A673 (cell line): ENCODE measurements around the gene APEH. TPM values are rescaled to one million over a fixed set of nuclear protein-coding genes. Genes with fewer than 3 reads are reported as not detected.

Experiments used
- BruUV-seq: library from RNA; stranded (reverse); fragments of 400-500 nt; replicated peaks from 2 replicates; lab custom pipeline; 2021; lab: Mats Ljungman, UMichigan
- CTCF ChIA-PET: fragments of 300-600 bp; sonication (Branson Sonifier 250); formaldehyde crosslinking; loops from one replicate; lab custom pipeline; 2022; ENCODE audit warnings: antibody characterized with exemption; lab: Charles Lee
- POLR2A ChIA-PET: fragments of 300-600 bp; sonication (Branson Sonifier 250); formaldehyde crosslinking; loops from one replicate; lab custom pipeline; 2022; ENCODE audit warnings: antibody characterized with exemption; ENCODE audit not compliant: low non-redundant PET; lab: Charles Lee
- DNase-seq: peaks from one replicate; pipeline ENCODE4 v3.0.0-alpha.2; 2015; ENCODE audit warnings: low spot score
- H3K27ac ChIP-seq: fragments of 200-600 bp; sonication (generic); 2 replicates; pipeline ENCODE4 v1.5.1; 2016; ENCODE audit warnings: mixed run types, low read depth, mild to moderate bottlenecking, mixed read lengths, antibody characterized with exemption, low read length; ENCODE audit not compliant: poor library complexity, severe bottlenecking
- H3K27me3 ChIP-seq: fragments of 200-600 bp; sonication (generic); replicated peaks from 2 replicates; pipeline ENCODE4 v1.6.1; 2017; ENCODE audit warnings: mixed run types, low read depth, mild to moderate bottlenecking, mixed read lengths, antibody characterized with exemption, low read length; ENCODE audit not compliant: insufficient read depth, poor library complexity
- H3K36me3 ChIP-seq: fragments of 200-600 bp; sonication (generic); 2 replicates; pipeline ENCODE4 v1.6.1; 2016; ENCODE audit warnings: mixed run types, mild to moderate bottlenecking, mixed read lengths, antibody characterized with exemption, low read length; ENCODE audit not compliant: insufficient read depth, poor library complexity, severe bottlenecking
- H3K4me1 ChIP-seq: fragments of 200-600 bp; sonication (generic); 2 replicates; pipeline ENCODE4 v1.6.1; 2017; ENCODE audit warnings: mixed run types, mild to moderate bottlenecking, mixed read lengths, antibody characterized with exemption, low read length; ENCODE audit not compliant: insufficient read depth, poor library complexity, severe bottlenecking
- H3K4me3 ChIP-seq: fragments of 200-600 bp; sonication (generic); 2 replicates; pipeline ENCODE4 v1.5.1; 2016; ENCODE audit warnings: low read depth, mixed run types, mild to moderate bottlenecking, mixed read lengths, low read length; ENCODE audit not compliant: poor library complexity, severe bottlenecking
- H3K9me3 ChIP-seq: fragments of 200-600 bp; sonication (generic); 2 replicates; pipeline ENCODE4 v1.6.1; 2016; ENCODE audit warnings: mixed run types, low read depth, mild to moderate bottlenecking, mixed read lengths, antibody characterized with exemption, low read length; ENCODE audit not compliant: poor library complexity, severe bottlenecking
- CTCF ChIP-seq: fragments of 300-800, 200-600 bp; sonication (generic); conservative IDR thresholded peaks from 2 replicates; pipeline ENCODE4 v1.5.1; 2017; ENCODE audit warnings: low read depth, mild to moderate bottlenecking, antibody characterized with exemption, low read length, moderate library complexity, mixed read lengths
- EZH2 ChIP-seq: fragments of 200-600 bp; sonication (generic); IDR thresholded peaks from 2 replicates; pipeline ENCODE4 v1.6.1; 2017; ENCODE audit warnings: borderline replicate concordance, low read depth, mild to moderate bottlenecking, mixed read lengths, antibody characterized with exemption, low read length; ENCODE audit not compliant: poor library complexity, severe bottlenecking
- intact Hi-C: fragments of 100-400 bp; cut with micrococcal nuclease; formaldehyde crosslinking; loops from one replicate; pipeline ENCODE4 v1.10.0; 2022; ENCODE audit not compliant: unreplicated experiment
- total RNA-seq: library from RNA; stranded (reverse); gene quantifications from 2 replicates; pipeline ENCODE4 v1.2.3, GENCODE V29; 2021

Gene APEH
- total RNA-seq, 1 experiment from 2014 or later: 64.9 TPM

GRCh38 chr3:49661281-49661680 is 12.9 kb upstream of the APEH start:
- Histone ChIP-seq H3K4me3 (no peak overlapping the region), H3K9me3 (no peaks in the 10 kb centered on the region), H3K4me1 (no peaks in the 10 kb centered on the region), H3K27me3 (no peaks in the 10 kb centered on the region), H3K36me3 (no peaks in the 10 kb centered on the region), H3K27ac (no peak overlapping the region)
- BruUV-seq: no TSS peak
- ChIA-PET POLR2A (no interaction called here), CTCF (no interaction called here)
- no peak for DNase-seq
- TF ChIP-seq CTCF: no peak
- no peak for TF ChIP-seq EZH2
- intact Hi-C loops: no loop called here

- Histone ChIP-seq H3K27me3 (no peaks in the 10 kb centered on the region), H3K9me3 (no peaks in the 10 kb centered on the region), H3K27ac (no peak overlapping the region), H3K36me3 (no peaks in the 10 kb centered on the region), H3K4me3 (no peak overlapping the region), H3K4me1 (no peaks in the 10 kb centered on the region)
- ChIA-PET CTCF (no interaction called here), POLR2A (no interaction called here)
- no peak for DNase-seq
- BruUV-seq: no TSS peak
- TF ChIP-seq EZH2 (no peak), CTCF (no peak)
- intact Hi-C loops: no loop called here
These were observed 12.1 kb upstream of the APEH start for GRCh38 chr3:49662021-49662420.

- BruUV-seq: no TSS peak
- Histone ChIP-seq H3K4me1 (no peaks in the 10 kb centered on the region), H3K9me3 (no peaks in the 10 kb centered on the region), H3K27me3 (no peaks in the 10 kb centered on the region), H3K27ac (no peak overlapping the region), H3K4me3 (no peak overlapping the region), H3K36me3 (no peaks in the 10 kb centered on the region)
- no peak for DNase-seq
- POLR2A ChIA-PET: no interaction called here
- CTCF ChIA-PET: no interaction called here
- TF ChIP-seq CTCF: no peak
- no peak for TF ChIP-seq EZH2
- intact Hi-C loops: no loop called here
These were observed 11.3 kb upstream of the APEH start for GRCh38 chr3:49662720-49663413.
